Measurements from ENCODE around the gene GRK2. TPM values are rescaled to one million over a fixed set of nuclear protein-coding genes. Genes with fewer than 3 reads are reported as not detected.

GRK2 gene
- total and polyA plus RNA-seq, 2 of the 13 experiments (the other 11 are each of a cell fraction or from before 2014, with no cell fraction given), result 31.3 to 42.4 TPM

DNA sequence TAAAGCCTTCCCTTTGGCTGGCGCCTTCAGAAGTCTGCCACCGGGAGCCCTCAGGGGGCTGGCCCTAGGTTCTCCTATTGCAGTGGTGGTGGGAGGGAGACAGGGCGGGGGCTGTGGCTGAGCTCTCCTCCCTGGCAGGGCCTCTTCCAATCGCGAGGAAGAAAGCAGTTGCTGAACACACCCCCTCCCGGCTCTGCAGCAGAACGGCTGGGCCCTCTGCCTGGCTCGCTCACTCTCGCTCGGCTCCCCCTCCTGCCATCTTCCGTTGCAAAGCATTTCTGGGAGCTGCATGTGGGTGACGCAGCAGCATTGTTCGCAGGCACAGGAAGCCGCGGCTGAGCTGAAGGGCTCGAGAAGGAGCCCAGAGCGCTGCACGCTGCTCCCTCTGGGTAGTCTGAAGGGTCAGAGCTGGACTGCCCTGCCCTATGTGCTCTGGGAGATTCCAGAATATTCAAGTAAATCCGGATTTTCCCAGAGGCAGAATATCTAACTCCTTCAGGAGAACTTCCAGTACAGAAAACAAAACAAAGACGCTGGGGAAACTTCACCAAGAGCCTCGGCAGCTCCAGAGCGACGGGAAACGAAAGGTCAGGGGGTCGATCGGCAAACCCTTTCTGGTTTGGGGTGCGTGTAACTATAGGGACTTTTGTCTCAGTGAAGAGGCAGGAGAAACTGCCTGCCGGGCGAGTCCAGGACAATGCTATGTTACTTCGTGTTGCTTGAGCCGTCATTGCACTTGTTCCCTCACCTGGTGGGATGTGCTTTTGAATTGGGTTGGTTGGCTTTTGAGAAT is 26.3 kb upstream of the GRK2 start (continued):
- TF ChIP-seq ZNF550 (CRISPR knock-in tag; IDR thresholded peaks at IDR 0.05; ENCODE audit: borderline replicate concordance) (no peak), NFIB (CRISPR knock-in tag; IDR thresholded peaks at IDR 0.05; ENCODE audit: borderline replicate concordance) (no peak), U2AF2 (IDR thresholded peaks at IDR 0.05; ENCODE audit: low read depth, low read length) (no peak), RFX3 (CRISPR knock-in tag; IDR thresholded peaks at IDR 0.05) (no peak), KAT8 (CRISPR knock-in tag; IDR thresholded peaks at IDR 0.05) (peak; percentile 88), HOXA5 (CRISPR knock-in tag; IDR thresholded peaks at IDR 0.05) (peak; percentile 85), ZNF768 (CRISPR knock-in tag; IDR thresholded peaks at IDR 0.05) (peak; percentile 53; the same call in 1 of the 2 replicates), KDM4B (CRISPR knock-in tag; IDR thresholded peaks at IDR 0.05) (peak; percentile 71; the same call in 1 of the 2 replicates), MTA1 (CRISPR knock-in tag; IDR thresholded peaks at IDR 0.05; ENCODE audit: borderline replicate concordance) (no peak; the same call in 1 of the 2 replicates), RXRA (CRISPR knock-in tag; IDR thresholded peaks at IDR 0.05) (peak; percentile 79)
- TF ChIP-seq, protein P1, sequence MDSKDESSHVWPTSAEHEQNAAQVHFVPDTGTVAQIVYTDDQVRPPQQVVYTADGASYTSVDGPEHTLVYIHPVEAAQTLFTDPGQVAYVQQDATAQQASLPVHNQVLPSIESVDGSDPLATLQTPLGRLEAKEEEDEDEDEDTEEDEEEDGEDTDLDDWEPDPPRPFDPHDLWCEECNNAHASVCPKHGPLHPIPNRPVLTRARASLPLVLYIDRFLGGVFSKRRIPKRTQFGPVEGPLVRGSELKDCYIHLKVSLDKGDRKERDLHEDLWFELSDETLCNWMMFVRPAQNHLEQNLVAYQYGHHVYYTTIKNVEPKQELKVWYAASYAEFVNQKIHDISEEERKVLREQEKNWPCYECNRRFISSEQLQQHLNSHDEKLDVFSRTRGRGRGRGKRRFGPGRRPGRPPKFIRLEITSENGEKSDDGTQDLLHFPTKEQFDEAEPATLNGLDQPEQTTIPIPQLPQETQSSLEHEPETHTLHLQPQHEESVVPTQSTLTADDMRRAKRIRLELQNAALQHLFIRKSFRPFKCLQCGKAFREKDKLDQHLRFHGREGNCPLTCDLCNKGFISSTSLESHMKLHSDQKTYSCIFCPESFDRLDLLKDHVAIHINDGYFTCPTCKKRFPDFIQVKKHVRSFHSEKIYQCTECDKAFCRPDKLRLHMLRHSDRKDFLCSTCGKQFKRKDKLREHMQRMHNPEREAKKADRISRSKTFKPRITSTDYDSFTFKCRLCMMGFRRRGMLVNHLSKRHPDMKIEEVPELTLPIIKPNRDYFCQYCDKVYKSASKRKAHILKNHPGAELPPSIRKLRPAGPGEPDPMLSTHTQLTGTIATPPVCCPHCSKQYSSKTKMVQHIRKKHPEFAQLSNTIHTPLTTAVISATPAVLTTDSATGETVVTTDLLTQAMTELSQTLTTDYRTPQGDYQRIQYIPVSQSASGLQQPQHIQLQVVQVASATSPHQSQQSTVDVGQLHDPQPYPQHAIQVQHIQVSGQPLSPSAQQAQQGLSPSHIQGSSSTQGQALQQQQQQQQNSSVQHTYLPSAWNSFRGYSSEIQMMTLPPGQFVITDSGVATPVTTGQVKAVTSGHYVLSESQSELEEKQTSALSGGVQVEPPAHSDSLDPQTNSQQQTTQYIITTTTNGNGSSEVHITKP (CRISPR knock-in tag; IDR thresholded peaks at IDR 0.05; ENCODE audit: low read depth), result peak; percentile 74
- TF ChIP-seq, protein P2, sequence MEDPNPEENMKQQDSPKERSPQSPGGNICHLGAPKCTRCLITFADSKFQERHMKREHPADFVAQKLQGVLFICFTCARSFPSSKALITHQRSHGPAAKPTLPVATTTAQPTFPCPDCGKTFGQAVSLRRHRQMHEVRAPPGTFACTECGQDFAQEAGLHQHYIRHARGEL (CRISPR knock-in tag; IDR thresholded peaks at IDR 0.05), result no peak
- TF ChIP-seq, protein P3, sequence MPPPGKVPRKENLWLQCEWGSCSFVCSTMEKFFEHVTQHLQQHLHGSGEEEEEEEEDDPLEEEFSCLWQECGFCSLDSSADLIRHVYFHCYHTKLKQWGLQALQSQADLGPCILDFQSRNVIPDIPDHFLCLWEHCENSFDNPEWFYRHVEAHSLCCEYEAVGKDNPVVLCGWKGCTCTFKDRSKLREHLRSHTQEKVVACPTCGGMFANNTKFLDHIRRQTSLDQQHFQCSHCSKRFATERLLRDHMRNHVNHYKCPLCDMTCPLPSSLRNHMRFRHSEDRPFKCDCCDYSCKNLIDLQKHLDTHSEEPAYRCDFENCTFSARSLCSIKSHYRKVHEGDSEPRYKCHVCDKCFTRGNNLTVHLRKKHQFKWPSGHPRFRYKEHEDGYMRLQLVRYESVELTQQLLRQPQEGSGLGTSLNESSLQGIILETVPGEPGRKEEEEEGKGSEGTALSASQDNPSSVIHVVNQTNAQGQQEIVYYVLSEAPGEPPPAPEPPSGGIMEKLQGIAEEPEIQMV (CRISPR knock-in tag; IDR thresholded peaks at IDR 0.05; ENCODE audit: low read depth), result no peak
- TF ChIP-seq, protein P4, sequence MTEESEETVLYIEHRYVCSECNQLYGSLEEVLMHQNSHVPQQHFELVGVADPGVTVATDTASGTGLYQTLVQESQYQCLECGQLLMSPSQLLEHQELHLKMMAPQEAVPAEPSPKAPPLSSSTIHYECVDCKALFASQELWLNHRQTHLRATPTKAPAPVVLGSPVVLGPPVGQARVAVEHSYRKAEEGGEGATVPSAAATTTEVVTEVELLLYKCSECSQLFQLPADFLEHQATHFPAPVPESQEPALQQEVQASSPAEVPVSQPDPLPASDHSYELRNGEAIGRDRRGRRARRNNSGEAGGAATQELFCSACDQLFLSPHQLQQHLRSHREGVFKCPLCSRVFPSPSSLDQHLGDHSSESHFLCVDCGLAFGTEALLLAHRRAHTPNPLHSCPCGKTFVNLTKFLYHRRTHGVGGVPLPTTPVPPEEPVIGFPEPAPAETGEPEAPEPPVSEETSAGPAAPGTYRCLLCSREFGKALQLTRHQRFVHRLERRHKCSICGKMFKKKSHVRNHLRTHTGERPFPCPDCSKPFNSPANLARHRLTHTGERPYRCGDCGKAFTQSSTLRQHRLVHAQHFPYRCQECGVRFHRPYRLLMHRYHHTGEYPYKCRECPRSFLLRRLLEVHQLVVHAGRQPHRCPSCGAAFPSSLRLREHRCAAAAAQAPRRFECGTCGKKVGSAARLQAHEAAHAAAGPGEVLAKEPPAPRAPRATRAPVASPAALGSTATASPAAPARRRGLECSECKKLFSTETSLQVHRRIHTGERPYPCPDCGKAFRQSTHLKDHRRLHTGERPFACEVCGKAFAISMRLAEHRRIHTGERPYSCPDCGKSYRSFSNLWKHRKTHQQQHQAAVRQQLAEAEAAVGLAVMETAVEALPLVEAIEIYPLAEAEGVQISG (CRISPR knock-in tag; IDR thresholded peaks at IDR 0.05), result peak; percentile 78
- TF ChIP-seq, protein P5, sequence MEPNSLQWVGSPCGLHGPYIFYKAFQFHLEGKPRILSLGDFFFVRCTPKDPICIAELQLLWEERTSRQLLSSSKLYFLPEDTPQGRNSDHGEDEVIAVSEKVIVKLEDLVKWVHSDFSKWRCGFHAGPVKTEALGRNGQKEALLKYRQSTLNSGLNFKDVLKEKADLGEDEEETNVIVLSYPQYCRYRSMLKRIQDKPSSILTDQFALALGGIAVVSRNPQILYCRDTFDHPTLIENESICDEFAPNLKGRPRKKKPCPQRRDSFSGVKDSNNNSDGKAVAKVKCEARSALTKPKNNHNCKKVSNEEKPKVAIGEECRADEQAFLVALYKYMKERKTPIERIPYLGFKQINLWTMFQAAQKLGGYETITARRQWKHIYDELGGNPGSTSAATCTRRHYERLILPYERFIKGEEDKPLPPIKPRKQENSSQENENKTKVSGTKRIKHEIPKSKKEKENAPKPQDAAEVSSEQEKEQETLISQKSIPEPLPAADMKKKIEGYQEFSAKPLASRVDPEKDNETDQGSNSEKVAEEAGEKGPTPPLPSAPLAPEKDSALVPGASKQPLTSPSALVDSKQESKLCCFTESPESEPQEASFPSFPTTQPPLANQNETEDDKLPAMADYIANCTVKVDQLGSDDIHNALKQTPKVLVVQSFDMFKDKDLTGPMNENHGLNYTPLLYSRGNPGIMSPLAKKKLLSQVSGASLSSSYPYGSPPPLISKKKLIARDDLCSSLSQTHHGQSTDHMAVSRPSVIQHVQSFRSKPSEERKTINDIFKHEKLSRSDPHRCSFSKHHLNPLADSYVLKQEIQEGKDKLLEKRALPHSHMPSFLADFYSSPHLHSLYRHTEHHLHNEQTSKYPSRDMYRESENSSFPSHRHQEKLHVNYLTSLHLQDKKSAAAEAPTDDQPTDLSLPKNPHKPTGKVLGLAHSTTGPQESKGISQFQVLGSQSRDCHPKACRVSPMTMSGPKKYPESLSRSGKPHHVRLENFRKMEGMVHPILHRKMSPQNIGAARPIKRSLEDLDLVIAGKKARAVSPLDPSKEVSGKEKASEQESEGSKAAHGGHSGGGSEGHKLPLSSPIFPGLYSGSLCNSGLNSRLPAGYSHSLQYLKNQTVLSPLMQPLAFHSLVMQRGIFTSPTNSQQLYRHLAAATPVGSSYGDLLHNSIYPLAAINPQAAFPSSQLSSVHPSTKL (CRISPR knock-in tag; IDR thresholded peaks at IDR 0.05), result peak; percentile 59

Data from HepG2 (cell line).